GM21528 (cell line): ENCODE results near the gene NUDT14.

ENCODE experiments used
- ATAC-seq: cut with Tn5 transposase; IDR thresholded peaks from one replicate; pipeline ENCODE4 v1.9.1; 2021; ENCODE audit warnings: mild to moderate bottlenecking, moderate library complexity; ENCODE audit not compliant: unreplicated experiment, low FRiP score

The NUDT14 gene

GRCh38 chr14:105149146-105149781 lies 31.8 kb downstream of the NUDT14 start:
- ATAC-seq: no peak

GRCh38 chr14:105148604-105149145 lies 32.4 kb downstream of the NUDT14 start:
- no peak for ATAC-seq

GRCh38 chr14:105147671-105148603 lies 33.2 kb downstream of the NUDT14 start:
- no peak for ATAC-seq

- ATAC-seq: no peak
Observed at GRCh38 chr14:105146976-105147635, 34.0 kb downstream of the NUDT14 start.

GRCh38 chr14:105146181-105146975 lies 34.7 kb downstream of the NUDT14 start:
- no peak for ATAC-seq

- ATAC-seq: no peak
Observed at GRCh38 chr14:105145381-105146180, 35.5 kb downstream of the NUDT14 start.

GRCh38 chr14:105144666-105145380 lies 36.3 kb downstream of the NUDT14 start:
- no peak for ATAC-seq

GRCh38 chr14:105144026-105144665 lies 37.0 kb downstream of the NUDT14 start:
- no peak for ATAC-seq

- no peak for ATAC-seq
Observed at GRCh38 chr14:105143451-105144025, 37.6 kb downstream of the NUDT14 start.

GRCh38 chr14:105142651-105143450 lies 38.3 kb downstream of the NUDT14 start:
- ATAC-seq: no peak

GRCh38 chr14:105141486-105142281 lies 39.4 kb downstream of the NUDT14 start:
- ATAC-seq: no peak

GRCh38 chr14:105141026-105141425 lies 40.1 kb downstream of the NUDT14 start:
- no peak for ATAC-seq

- no peak for ATAC-seq
Observed at GRCh38 chr14:105140581-105140980, 40.5 kb downstream of the NUDT14 start.

GRCh38 chr14:105139831-105140239 lies 41.3 kb downstream of the NUDT14 start:
- ATAC-seq: no peak

GRCh38 chr14:105139212-105139825 lies 41.8 kb downstream of the NUDT14 start:
- no peak for ATAC-seq

GRCh38 chr14:105138551-105139111 lies 42.5 kb downstream of the NUDT14 start:
- no peak for ATAC-seq
